Mesendoderm (in vitro differentiated cells): Measurements from ENCODE around the gene TSLP.

Experiments
- DNase-seq: peaks from one replicate; pipeline ENCODE4 v3.0.0; 2013
- H2AK5ac ChIP-seq: 2 replicates; pipeline ENCODE4 v1.6.1; 2013; ENCODE audit warnings: low read length, inconsistent platforms
- H2BK120ac ChIP-seq: 2 replicates; pipeline ENCODE4 v1.6.1; 2013; ENCODE audit warnings: low read depth, mild to moderate bottlenecking, low read length, moderate library complexity, mixed read lengths
- H2BK15ac ChIP-seq: replicated peaks from 2 replicates; pipeline ENCODE4 v1.6.1; 2013; ENCODE audit warnings: low read depth, mild to moderate bottlenecking, moderate library complexity
- H2BK5ac ChIP-seq: 2 replicates; pipeline ENCODE4 v1.6.1; 2013; ENCODE audit warnings: low read length, inconsistent platforms
- H3K18ac ChIP-seq: 2 replicates; pipeline ENCODE4 v1.6.1; 2013; ENCODE audit warnings: mild to moderate bottlenecking, low read length, mixed read lengths
- H3K23ac ChIP-seq: one replicate; pipeline ENCODE4 v1.6.1; 2013; ENCODE audit warnings: low read length
- H3K27ac ChIP-seq: 2 replicates; pipeline ENCODE4 v1.5.1; 2013; ENCODE audit warnings: low read depth, mild to moderate bottlenecking, inconsistent platforms, low read length, moderate library complexity
- H3K27me3 ChIP-seq: 2 replicates; pipeline ENCODE4 v1.6.1; 2013; ENCODE audit warnings: low read length, control low read depth, mild to moderate bottlenecking, inconsistent platforms; ENCODE audit not compliant: insufficient read depth, poor library complexity
- H3K36me3 ChIP-seq: 2 replicates; pipeline ENCODE4 v1.6.1; 2013; ENCODE audit warnings: low read length, inconsistent platforms; ENCODE audit not compliant: control insufficient read depth, insufficient read depth
- H3K4ac ChIP-seq: one replicate; pipeline ENCODE4 v1.6.1; 2013; ENCODE audit warnings: low read depth, mild to moderate bottlenecking, low read length, moderate library complexity
- H3K4me1 ChIP-seq: 2 replicates; pipeline ENCODE4 v1.6.1; 2013; ENCODE audit warnings: low read depth, low read length, inconsistent platforms; ENCODE audit not compliant: control insufficient read depth
- H3K4me2 ChIP-seq: 2 replicates; pipeline ENCODE4 v1.6.1; 2013; ENCODE audit warnings: low read length
- H3K4me3 ChIP-seq: 2 replicates; pipeline ENCODE4 v1.5.1; 2013; ENCODE audit warnings: mild to moderate bottlenecking, low read length
- H3K56ac ChIP-seq: one replicate; pipeline ENCODE4 v1.6.1; 2013; ENCODE audit warnings: low read length
- H3K79me1 ChIP-seq: 2 replicates; pipeline ENCODE4 v1.6.1; 2013; ENCODE audit warnings: low read length, inconsistent platforms
- H3K79me2 ChIP-seq: 2 replicates; pipeline ENCODE4 v1.6.1; 2013; ENCODE audit warnings: mild to moderate bottlenecking, low read length; ENCODE audit not compliant: control insufficient read depth, insufficient read depth
- H3K9ac ChIP-seq: 2 replicates; pipeline ENCODE4 v1.6.1; 2013; ENCODE audit warnings: low read length, inconsistent platforms
- H4K5ac ChIP-seq: one replicate; pipeline ENCODE4 v1.6.1; 2013; ENCODE audit warnings: low read length
- H4K8ac ChIP-seq: one replicate; pipeline ENCODE4 v1.6.1; 2013; ENCODE audit warnings: low read depth, mild to moderate bottlenecking, control low read depth, low read length, moderate library complexity
- WGBS: extraction: QIAGEN DNeasy Blood & Tissue Kit; methylation state at CpG from one replicate; pipeline ENCODE4 v1.1.7; 2013; ENCODE audit warnings: low lambda C conversion rate, missing lambda C conversion rate; ENCODE audit not compliant: insufficient coverage; ENCODE audit errors: extremely low coverage; 5-methylcytosine and 5-hydroxymethylcytosine counted together

Gene TSLP

DNA sequence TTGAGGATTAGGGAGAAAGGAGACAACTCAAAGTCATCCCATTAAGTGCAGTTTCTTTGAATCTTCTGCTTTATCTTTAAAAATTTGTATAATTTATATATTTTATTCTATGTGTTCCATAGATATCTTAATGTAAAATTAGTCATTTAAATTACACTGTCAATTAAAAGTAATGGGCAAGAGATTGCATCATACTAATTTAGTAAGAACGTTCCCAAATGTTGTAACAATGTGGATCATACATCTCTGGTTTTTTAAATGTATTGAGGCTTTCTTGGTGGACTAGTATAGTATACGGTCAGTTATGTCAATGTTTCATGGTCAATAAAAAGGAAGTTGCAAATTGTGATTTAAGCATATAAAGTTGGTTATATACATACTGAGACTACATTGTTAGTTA, 6.2 kb downstream of the TSLP start:
- Histone ChIP-seq H3K27ac (no peak overlapping the region), H3K4ac (no peak overlapping the region), H3K9ac (no peak overlapping the region), H3K4me1 (peaks cover 2% of the 10 kb centered on the region), H3K27me3 (no peaks in the 10 kb centered on the region), H2BK120ac (no peak overlapping the region), H3K4me3 (no peak overlapping the region), H3K4me2 (no peak overlapping the region), H3K79me2 (no peaks in the 10 kb centered on the region), H4K5ac (no peak overlapping the region), H3K79me1 (no peaks in the 10 kb centered on the region), H3K18ac (no peak overlapping the region), H2BK15ac (no peak overlapping the region), H3K36me3 (no peaks in the 10 kb centered on the region), H2AK5ac (no peak overlapping the region), H3K56ac (no peak overlapping the region), H2BK5ac (no peak overlapping the region), H4K8ac (no peak overlapping the region), H3K23ac (no peak overlapping the region)
- DNase-seq = no peak
- no CpG with 5 or more reads among the region's 2 CpGs for WGBS

DNA sequence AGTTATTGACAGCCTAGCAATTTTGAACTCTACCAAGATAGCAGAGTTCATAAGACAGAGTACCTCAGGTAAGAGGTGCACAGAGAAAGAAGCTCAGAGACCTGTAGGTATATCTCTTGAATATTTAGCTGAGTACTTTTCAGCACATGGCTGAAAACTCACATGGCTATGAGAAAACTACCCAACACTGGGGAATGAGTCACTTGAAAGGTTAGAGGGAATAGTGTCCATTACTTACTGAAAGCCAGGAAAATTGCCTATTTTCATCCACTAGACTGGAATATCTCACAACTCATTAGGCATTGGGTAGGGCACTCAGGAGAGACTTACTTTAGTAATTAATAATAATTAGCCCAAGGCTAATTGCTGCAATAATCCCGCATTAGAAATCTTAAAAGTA, 8.3 kb downstream of the TSLP start:
- H2BK15ac ChIP-seq = no peak overlapping the region
- H3K4me1 ChIP-seq = no peaks in the 10 kb centered on the region
- no peaks in the 10 kb centered on the region for H3K36me3 ChIP-seq
- no peak overlapping the region for H3K23ac ChIP-seq
- H3K4ac ChIP-seq = no peak overlapping the region
- no peak overlapping the region for H2BK5ac ChIP-seq
- H3K79me1 ChIP-seq = no peaks in the 10 kb centered on the region
- H2BK120ac ChIP-seq = no peak overlapping the region
- DNase-seq = no peak
- H3K18ac ChIP-seq = no peak overlapping the region
- H3K4me2 ChIP-seq = no peak overlapping the region
- H3K27ac ChIP-seq = no peak overlapping the region
- no peak overlapping the region for H3K4me3 ChIP-seq
- no peak overlapping the region for H2AK5ac ChIP-seq
- no peak overlapping the region for H4K8ac ChIP-seq
- H4K5ac ChIP-seq = no peak overlapping the region
- no CpG with 5 or more reads among the region's 1 CpG for WGBS
- no peak overlapping the region for H3K56ac ChIP-seq
- no peaks in the 10 kb centered on the region for H3K27me3 ChIP-seq
- H3K79me2 ChIP-seq = no peaks in the 10 kb centered on the region
- H3K9ac ChIP-seq = no peak overlapping the region

DNA sequence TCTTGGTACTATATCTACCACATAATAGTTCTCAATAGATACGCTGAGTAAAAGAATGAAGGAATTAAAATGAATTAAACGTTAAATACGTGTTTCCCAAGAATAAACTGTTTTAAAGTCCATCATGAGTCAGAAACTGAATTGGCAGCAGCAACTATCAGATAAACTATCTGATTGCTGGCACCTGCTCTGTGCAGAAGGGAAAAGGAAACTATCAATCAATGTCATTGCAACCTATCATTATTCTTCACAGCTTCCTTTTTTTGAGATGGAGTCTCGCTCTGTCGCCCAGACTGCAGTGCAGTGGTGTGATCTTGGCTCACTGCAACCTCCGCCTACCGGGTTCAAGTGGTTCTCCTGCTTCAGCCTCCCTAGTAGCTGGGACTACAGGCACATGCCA, 11.8 kb downstream of the TSLP start:
- no CpG with 5 or more reads among the region's 7 CpGs for WGBS
- Histone ChIP-seq H3K18ac (no peak overlapping the region), H3K4me1 (no peaks in the 10 kb centered on the region), H2AK5ac (no peak overlapping the region), H3K79me1 (no peaks in the 10 kb centered on the region), H3K4ac (no peak overlapping the region), H3K36me3 (no peaks in the 10 kb centered on the region), H3K27me3 (no peaks in the 10 kb centered on the region), H3K23ac (no peak overlapping the region), H3K27ac (no peak overlapping the region), H2BK5ac (no peak overlapping the region), H3K56ac (no peak overlapping the region), H4K5ac (no peak overlapping the region), H2BK120ac (no peak overlapping the region), H3K9ac (no peak overlapping the region), H3K4me3 (no peak overlapping the region), H2BK15ac (no peak overlapping the region), H3K4me2 (no peak overlapping the region), H4K8ac (no peak overlapping the region), H3K79me2 (no peaks in the 10 kb centered on the region)
- DNase-seq = no peak

DNA sequence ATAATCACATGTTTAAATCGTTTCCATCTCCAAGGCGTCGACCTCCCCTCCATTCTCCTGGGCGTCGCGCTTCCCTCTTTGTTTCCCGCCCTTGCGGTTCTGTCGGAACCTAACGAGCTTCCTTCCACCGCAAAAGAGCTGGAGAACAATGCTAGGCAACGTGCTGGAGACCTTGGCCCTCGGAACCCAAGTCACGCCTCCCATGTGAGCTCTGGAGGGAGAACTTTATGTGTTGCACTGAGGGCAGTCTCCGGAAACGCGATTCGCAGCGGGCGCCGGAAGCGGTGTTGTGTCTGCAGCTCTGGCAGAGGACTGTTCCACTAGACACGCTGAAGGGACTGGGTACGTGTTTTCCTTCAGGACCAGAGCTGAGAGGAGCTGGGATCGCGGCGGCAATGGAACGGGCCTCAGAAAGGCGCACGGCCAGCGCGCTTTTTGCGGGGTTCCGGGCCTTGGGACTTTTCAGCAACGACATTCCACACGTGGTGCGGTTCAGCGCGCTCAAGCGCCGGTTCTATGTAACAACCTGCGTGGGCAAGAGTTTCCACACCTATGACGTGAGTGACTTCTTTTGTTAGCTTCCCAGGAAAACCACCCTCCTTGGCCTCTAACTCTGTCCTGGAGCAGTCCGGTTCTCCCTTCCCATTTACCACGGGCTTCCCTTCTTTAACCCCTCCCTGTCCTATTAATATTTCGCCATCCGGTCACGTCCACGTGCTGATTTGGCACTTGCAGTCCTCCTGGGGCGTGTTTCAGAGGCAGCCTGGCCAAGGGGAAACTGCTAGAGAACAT, 20.7 kb downstream of the TSLP start, which contains the start of gene WDR36:
Gene WDR36, plus strand, starts transcription at position 287 of the 792 bp plus-strand sequence. Its CDS starts 109 bp downstream, at position 396.
- Histone ChIP-seq H3K18ac (no peak within 1 kb of the TSS), H3K27ac (no peak within 1 kb of the TSS), H3K9ac (peak within 1 kb of the TSS; percentile 93)

GRCh38 chr5:111095982-111096381, 24.5 kb downstream of the TSLP start:
- H3K79me2 ChIP-seq = peaks cover 26% of the 10 kb centered on the region
- H3K27ac ChIP-seq = no peak overlapping the region
- peaks cover 7% of the 10 kb centered on the region for H3K79me1 ChIP-seq
- H3K4me1 ChIP-seq = peaks cover 2% of the 10 kb centered on the region
- no peak overlapping the region for H3K9ac ChIP-seq
- H2BK5ac ChIP-seq = no peak overlapping the region
- H3K4ac ChIP-seq = no peak overlapping the region
- no CpG with 5 or more reads among the region's 1 CpG for WGBS
- no peak overlapping the region for H4K8ac ChIP-seq
- no peak overlapping the region for H3K56ac ChIP-seq
- no peak overlapping the region for H3K4me2 ChIP-seq
- no peak overlapping the region for H3K18ac ChIP-seq
- H2BK120ac ChIP-seq = no peak overlapping the region
- H3K27me3 ChIP-seq = no peaks in the 10 kb centered on the region
- no peak overlapping the region for H3K4me3 ChIP-seq
- H2BK15ac ChIP-seq = no peak overlapping the region
- peaks cover 2% of the 10 kb centered on the region for H3K36me3 ChIP-seq
- no peak overlapping the region for H2AK5ac ChIP-seq
- no peak overlapping the region for H4K5ac ChIP-seq
- H3K23ac ChIP-seq = no peak overlapping the region
- no peak for DNase-seq

More for the DNA sequence above, 20.7 kb downstream of the TSLP start, which contains the start of gene WDR36:
- WGBS = no CpG with 5 or more reads among the region's 50 CpGs
- H3K4me1 ChIP-seq = peaks cover 2% of the 10 kb centered on the region
- H4K5ac ChIP-seq = peak within 1 kb of the TSS; percentile 81
- H3K4me2 ChIP-seq = peak within 1 kb of the TSS; percentile 72
- H2BK15ac ChIP-seq = no peak within 1 kb of the TSS
- no peaks in the 10 kb centered on the region for H3K36me3 ChIP-seq
- no peaks in the 10 kb centered on the region for H3K27me3 ChIP-seq
- H3K4me3 ChIP-seq = peak within 1 kb of the TSS; percentile 99
- H4K8ac ChIP-seq = no peak within 1 kb of the TSS
- peak; percentile 97 for DNase-seq
- peak within 1 kb of the TSS; percentile 94 for H3K56ac ChIP-seq
- H2BK5ac ChIP-seq = peak within 1 kb of the TSS; percentile 55
- peaks cover 26% of the 10 kb centered on the region for H3K79me2 ChIP-seq
- no peak within 1 kb of the TSS for H2BK120ac ChIP-seq
- no peak within 1 kb of the TSS for H2AK5ac ChIP-seq
- H3K23ac ChIP-seq = no peak within 1 kb of the TSS
- peaks cover 7% of the 10 kb centered on the region for H3K79me1 ChIP-seq
- peak within 1 kb of the TSS; percentile 65 for H3K4ac ChIP-seq
